ENCODE measurements around the gene SSH3.

DNA sequence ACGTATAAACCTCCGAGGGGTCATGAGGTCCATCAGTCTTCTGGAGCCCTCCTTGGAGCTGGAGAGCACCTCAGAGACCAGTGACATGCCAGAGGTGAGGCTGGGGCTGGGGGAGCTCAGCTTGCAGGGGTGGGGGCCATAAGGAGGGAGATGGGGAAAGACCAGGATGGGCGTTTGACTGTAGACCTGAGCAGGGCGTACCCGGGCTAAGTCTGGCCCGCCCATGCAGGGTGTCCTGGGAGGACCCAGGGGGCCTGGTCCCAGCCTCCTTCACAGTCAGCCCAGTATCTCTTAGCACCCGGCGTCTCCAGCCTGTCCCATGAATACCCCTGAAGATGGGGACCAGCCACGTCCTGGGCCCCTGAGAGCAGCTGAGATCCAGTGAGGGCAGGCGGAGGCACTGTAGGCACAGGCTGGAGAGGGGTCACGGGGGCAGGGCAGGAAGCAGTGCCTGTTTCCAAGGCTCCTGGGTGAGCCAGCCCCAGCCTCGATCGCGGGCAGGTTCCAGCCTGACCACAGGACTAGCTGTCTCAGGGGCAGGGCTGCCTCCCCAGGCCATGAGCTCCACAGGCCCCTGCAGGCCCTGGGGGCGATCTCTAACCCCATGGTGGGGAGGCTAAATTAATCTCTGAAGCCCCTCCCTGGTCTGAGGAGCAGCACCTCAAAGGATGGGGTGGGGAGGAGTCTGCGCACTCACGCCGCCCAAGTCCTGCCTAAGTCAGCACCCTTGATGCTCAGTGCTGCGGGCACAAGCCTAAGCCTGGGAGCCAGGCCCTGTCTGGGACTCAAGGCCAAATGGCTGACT lies 7.1 kb downstream of the SSH3 start:
- TF ChIP-seq CTCF (conservative IDR thresholded peaks at IDR 0.05; ENCODE audit: low read length) (no peak), EZH2phosphoT487 (IDR thresholded peaks at IDR 0.05; ENCODE audit: borderline replicate concordance, low read depth, low read length) (no peak)

All from OCI-LY7 (cell line).